Lung (tissue), 12 donors: ENCODE measurements around the gene PHF2. TPM values are rescaled to one million over a fixed set of nuclear protein-coding genes. Genes with fewer than 3 reads are reported as not detected.

Source experiments
- ATAC-seq: fragments of 200-7000 bp; cut with Tn5 transposase; one replicate; pipeline ENCODE4 v1.9.1; 2020; ENCODE audit warnings: moderate number of reproducible peaks; ENCODE audit not compliant: insufficient read depth, low FRiP score
- DNase-seq, 3 donors: peaks; one replicate each; pipeline ENCODE4 v3.0.0-alpha.2; 2013 to 2017
- H3K27ac ChIP-seq, 2 donors: one replicate each; pipeline ENCODE4 v1.5.1; 2013; ENCODE audit warnings: mild to moderate bottlenecking in 2 of 2, moderate library complexity in 2 of 2, control low read depth in 1 of 2, inconsistent platforms in 1 of 2, low read depth in 1 of 2, low read length in 1 of 2
- H3K27me3 ChIP-seq, 3 donors: one replicate each; pipeline ENCODE4 v1.5.1; 2013; ENCODE audit warnings: low read length in 2 of 3; ENCODE audit not compliant: control insufficient read depth in 3 of 3, insufficient read depth in 3 of 3
- H3K36me3 ChIP-seq, 4 donors: one replicate each; pipeline ENCODE4 v1.5.1; 2013; ENCODE audit warnings: low read length in 4 of 4, mild to moderate bottlenecking in 1 of 4, moderate library complexity in 1 of 4; ENCODE audit not compliant: control insufficient read depth in 4 of 4, insufficient read depth in 4 of 4
- H3K4me1 ChIP-seq, 5 donors: one replicate each; pipeline ENCODE4 v1.5.1; 2013; ENCODE audit warnings: low read length in 5 of 5, mild to moderate bottlenecking in 2 of 5, moderate library complexity in 1 of 5; ENCODE audit not compliant: control insufficient read depth in 5 of 5, insufficient read depth in 5 of 5
- H3K4me3 ChIP-seq: one replicate; pipeline ENCODE4 v1.5.1; 2013; ENCODE audit warnings: mild to moderate bottlenecking, control low read depth, moderate library complexity
- H3K9ac ChIP-seq, 2 donors: one replicate each; pipeline ENCODE4 v1.5.1; 2013; ENCODE audit warnings: low read length in 2 of 2, control low read depth in 1 of 2; ENCODE audit not compliant: insufficient read depth in 1 of 2
- H3K9me3 ChIP-seq, 4 donors: one replicate each; pipeline ENCODE4 v1.5.1; 2013; ENCODE audit warnings: low read length in 3 of 4, mild to moderate bottlenecking in 1 of 4, moderate library complexity in 1 of 4; ENCODE audit not compliant: control insufficient read depth in 4 of 4, insufficient read depth in 3 of 4
- WGBS, 2 donors: extraction: QIAGEN DNeasy Blood & Tissue Kit; methylation state at CpG; one replicate each; pipeline ENCODE4 v1.1.7; 2013; 5-methylcytosine and 5-hydroxymethylcytosine counted together
- polyA plus RNA-seq, 2 donors: library from polyadenylated mRNA; stranded (reverse); fragments of 200-250 nt; gene quantifications; one replicate each; pipeline ENCODE4 v1.2.1, GENCODE V29; 2013
- total RNA-seq, 2 donors: library from RNA; depleted of rRNA in 1 of 2; stranded (reverse); fragments of >200 nt in 1 of 2; gene quantifications; one replicate each; pipeline ENCODE4 v1.2.1, GENCODE V29; 2014 to 2021
- TF ChIP-seq, protein P1 (sequence below): IDR thresholded peaks from 2 replicates; pipeline ENCODE4 v1.5.1; 2012; ENCODE audit warnings: mild to moderate bottlenecking; ENCODE audit errors: control extremely low read depth, extremely low read depth
- donor health status: control.
- donor health status: control.
- donor health status: Bipolar disorder and iron deficiency.
- donor health status: healthy.
- donor health status: DM: yes; HTN: yes; CAD: no.

PHF2 gene
- total and polyA plus RNA-seq, 4 donors: 20.1 to 33.6 (median 30.2) TPM

DNA sequence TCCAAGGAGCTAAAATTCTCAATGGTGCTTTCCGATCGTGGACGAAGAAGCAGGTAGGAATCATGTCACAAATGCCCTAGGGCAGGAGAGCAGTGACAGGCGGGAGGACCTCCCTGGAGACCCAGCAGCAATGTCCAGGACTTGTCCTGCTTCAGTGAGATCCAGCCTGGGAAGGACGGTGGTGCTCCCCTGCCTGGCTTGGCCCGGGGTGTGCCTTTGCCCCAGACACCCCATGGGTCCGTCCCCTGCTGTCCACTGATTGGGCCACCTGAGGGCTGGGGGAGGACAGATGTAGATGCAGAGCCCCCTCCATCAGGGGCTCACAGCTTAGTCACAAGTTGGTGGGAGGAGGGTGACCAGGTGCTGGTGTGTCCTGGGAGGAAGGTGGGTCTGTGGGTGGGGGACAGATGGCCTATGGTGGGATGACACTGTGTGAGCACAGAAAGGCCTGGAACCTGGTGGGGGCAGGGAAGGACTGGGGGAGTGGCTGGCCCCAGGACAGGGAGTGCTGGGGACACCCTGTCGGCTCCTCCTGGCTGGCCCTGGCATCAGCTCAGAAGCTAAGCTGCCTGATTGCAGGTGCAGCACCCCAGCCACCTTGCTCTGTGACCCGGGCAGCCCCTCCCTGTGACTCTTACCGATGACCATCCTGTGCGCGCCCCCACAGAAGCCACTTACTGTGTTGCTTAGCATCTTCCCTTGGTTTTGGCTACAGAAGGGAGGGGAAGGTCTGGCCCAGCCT lies 82.0 kb downstream of the PHF2 start:
- Histone ChIP-seq H3K36me3 (peaks cover 0 to 75% (median 51%) of the 10 kb centered on the region in 4 donors), H3K9ac (no peak overlapping the region), H3K27ac (no peak overlapping the region), H3K4me3 (no peak overlapping the region), H3K4me1 (no peaks in the 10 kb centered on the region), H3K27me3 (no peaks in the 10 kb centered on the region), H3K9me3 (peaks cover 0 to 4% (median 0%) of the 10 kb centered on the region in 4 donors)
- TF ChIP-seq, protein P1, sequence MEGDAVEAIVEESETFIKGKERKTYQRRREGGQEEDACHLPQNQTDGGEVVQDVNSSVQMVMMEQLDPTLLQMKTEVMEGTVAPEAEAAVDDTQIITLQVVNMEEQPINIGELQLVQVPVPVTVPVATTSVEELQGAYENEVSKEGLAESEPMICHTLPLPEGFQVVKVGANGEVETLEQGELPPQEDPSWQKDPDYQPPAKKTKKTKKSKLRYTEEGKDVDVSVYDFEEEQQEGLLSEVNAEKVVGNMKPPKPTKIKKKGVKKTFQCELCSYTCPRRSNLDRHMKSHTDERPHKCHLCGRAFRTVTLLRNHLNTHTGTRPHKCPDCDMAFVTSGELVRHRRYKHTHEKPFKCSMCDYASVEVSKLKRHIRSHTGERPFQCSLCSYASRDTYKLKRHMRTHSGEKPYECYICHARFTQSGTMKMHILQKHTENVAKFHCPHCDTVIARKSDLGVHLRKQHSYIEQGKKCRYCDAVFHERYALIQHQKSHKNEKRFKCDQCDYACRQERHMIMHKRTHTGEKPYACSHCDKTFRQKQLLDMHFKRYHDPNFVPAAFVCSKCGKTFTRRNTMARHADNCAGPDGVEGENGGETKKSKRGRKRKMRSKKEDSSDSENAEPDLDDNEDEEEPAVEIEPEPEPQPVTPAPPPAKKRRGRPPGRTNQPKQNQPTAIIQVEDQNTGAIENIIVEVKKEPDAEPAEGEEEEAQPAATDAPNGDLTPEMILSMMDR: no peak
- DNase-seq: peak in 1 of 3 donors; percentile 10
- 94 to 97% methylated on average over 12 of the region's 12 CpGs for WGBS, 2 donors
- no peak for ATAC-seq

DNA sequence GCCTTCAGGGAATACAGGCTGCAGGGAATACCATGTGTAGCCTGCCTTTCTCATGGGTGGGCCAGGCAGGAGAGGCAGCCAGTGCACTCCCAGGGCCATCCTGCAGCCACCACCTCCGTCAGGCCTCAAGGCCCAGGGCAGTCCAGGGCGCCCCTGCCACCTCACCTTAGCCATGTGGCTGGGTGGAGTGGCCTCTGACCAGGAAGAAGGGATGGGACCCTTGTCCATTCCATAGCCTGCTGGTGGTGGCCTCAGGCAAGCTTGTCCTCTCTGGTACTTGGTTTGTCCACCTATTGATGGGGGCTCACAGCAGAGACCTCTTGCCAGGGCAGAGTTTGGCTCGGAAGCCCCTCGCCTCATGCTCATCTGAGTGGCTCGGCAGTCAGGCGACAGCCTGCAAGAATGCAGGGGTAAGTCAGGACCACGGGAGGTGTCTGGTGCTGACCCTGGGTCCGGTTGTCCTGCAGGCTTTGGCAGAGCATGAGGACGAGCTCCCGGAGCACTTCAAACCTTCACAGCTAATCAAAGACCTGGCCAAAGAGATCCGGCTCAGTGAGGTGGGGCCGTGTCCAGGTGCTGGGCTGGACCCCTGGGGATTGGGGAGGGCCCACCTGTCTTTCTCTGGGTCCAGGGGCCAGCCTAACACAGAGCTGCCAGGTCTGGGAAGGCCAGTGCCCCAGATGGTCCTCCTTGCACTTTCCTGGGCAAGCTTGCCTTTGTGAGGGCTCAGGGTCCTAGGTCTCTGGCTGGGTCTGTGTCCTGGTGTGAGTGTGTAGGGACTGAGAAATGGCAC lies 82.9 kb downstream of the PHF2 start:
- TF ChIP-seq, protein P1: no peak
- H3K36me3 ChIP-seq: peaks cover 0 to 75% (median 53%) of the 10 kb centered on the region in 4 donors
- 96 to 99% methylated on average over 12 of the region's 12 CpGs for WGBS, 2 donors

DNA sequence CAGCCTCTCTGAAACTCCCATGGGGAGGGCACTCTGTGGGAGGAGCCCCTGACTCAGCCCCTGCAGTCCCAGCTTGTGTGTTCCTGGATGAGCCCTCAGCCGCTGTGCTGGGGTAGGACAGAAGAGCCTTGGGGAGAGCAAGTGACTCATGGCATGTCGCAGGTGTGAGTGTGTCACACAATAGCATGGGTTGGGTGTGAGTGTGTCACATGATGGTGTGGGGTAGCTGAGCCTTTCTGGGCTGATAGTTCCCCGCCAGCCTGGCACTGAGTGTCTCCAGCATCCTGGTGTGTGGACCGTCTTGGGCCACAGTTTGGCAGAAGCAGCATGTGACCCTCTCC lies 83.4 kb downstream of the PHF2 start:
- DNase-seq (peak in 1 of 3 donors; percentile 6), ATAC-seq (no peak)
- peaks cover 0 to 72% (median 49%) of the 10 kb centered on the region in 4 donors for H3K36me3 ChIP-seq
- H3K4me3 ChIP-seq: no peak overlapping the region
- peaks cover 0 to 4% (median 0%) of the 10 kb centered on the region in 4 donors for H3K9me3 ChIP-seq
- H3K4me1 ChIP-seq: no peaks in the 10 kb centered on the region
- TF ChIP-seq, protein P1: no peak
- no peak overlapping the region for H3K9ac ChIP-seq
- 97 to 99% methylated on average over 4 of the region's 4 CpGs for WGBS, 2 donors
- no peak overlapping the region for H3K27ac ChIP-seq
- H3K27me3 ChIP-seq: no peaks in the 10 kb centered on the region

More for the DNA sequence above, 82.9 kb downstream of the PHF2 start:
- ATAC-seq (no peak), DNase-seq (peak in 1 of 3 donors; percentile 10)
- H3K27ac ChIP-seq: no peak overlapping the region
- H3K4me3 ChIP-seq: no peak overlapping the region
- H3K9me3 ChIP-seq: peaks cover 0 to 4% (median 0%) of the 10 kb centered on the region in 4 donors
- no peaks in the 10 kb centered on the region for H3K27me3 ChIP-seq
- no peaks in the 10 kb centered on the region for H3K4me1 ChIP-seq
- H3K9ac ChIP-seq: no peak overlapping the region
